Fibroblast of the aortic adventitia (primary cell): ENCODE data around the gene PIBF1. TPM values are rescaled to one million over a fixed set of nuclear protein-coding genes. Genes with fewer than 3 reads are reported as not detected.
"Not testable (repeated sequence)": the region's sequence is repeated elsewhere in the genome, so short reads cannot be mapped to it uniquely, and the experiment has no call there.

Experiments used
- DNase-seq: peaks from one replicate; pipeline ENCODE4 v3.0.0-alpha.2; 2010; ENCODE audit warnings: low read depth
- H3K4me3 ChIP-seq: 2 replicates; pipeline ENCODE4 v1.5.1; 2011; ENCODE audit warnings: low read depth, mild to moderate bottlenecking, control low read depth, low read length, moderate library complexity
- CTCF ChIP-seq: IDR thresholded peaks from 2 replicates; pipeline ENCODE4 v1.5.1; 2011; ENCODE audit warnings: mild to moderate bottlenecking, low read length, control low read depth, inconsistent platforms; ENCODE audit not compliant: insufficient read depth
- total RNA-seq: library from RNA; depleted of rRNA; stranded (reverse); fragments of >200 nt; gene quantifications from 2 replicates; pipeline ENCODE4 v1.2.3, GENCODE V29; 2012; ENCODE audit warnings: low replicate concordance

Gene PIBF1
- total RNA-seq, 1 donor: 31.6 TPM

- no peak for TF ChIP-seq CTCF
- H3K4me3 ChIP-seq: no peak overlapping the region
- no peak for DNase-seq
Measured at GRCh38 chr13:72757792-72758535, 24.0 kb upstream of the PIBF1 start.

DNA sequence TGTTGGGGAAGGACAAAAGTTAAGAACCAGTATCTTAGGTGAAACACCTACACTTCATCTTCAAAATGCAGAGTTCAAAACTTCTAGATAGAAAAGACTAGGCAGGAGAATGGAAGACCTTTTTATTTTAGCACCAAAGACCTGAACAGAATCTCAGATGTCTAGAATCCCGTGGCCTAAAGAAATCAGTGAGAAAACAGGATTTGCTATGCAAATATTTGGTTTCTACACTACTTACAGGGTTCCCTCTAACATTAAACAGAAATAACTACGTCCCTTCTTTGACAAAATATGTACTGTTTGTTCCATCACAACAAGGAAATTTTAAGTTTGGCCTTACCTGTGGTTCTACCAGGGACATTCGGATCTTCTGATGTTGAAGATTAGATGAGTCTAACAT is 21.7 kb upstream of the PIBF1 start:
- no peak for DNase-seq
- no peak for TF ChIP-seq CTCF
- no peak overlapping the region for H3K4me3 ChIP-seq

- peak; percentile 52 for DNase-seq
- H3K4me3 ChIP-seq: no peak overlapping the region
- no peak for TF ChIP-seq CTCF
Measured at GRCh38 chr13:72763411-72763810, 18.5 kb upstream of the PIBF1 start.

DNA sequence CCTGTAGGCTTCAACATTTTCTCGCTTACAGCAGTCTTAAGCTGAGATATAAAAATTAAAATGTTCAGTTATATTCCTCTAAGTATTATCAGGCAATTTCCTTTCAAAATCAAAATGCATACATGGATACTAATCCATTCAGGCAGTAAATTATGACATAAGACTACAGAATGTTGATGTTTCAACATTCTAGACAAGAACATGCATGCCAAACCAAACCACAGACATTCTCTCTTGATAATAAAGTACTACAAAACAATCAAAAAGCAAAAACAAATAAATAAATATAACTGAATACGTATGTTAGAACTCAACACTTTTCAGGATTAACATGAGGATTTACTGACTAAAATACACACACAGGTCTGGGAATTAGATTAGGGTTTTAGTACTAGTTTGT is 7.9 kb upstream of the PIBF1 start:
- TF ChIP-seq CTCF: no peak
- DNase-seq: peak; percentile 5
- H3K4me3 ChIP-seq: no peak overlapping the region

GRCh38 chr13:72782717-72783116 is 784 bp downstream of the PIBF1 start:
- DNase-seq: peak; percentile 25
- TF ChIP-seq CTCF: no peak
- H3K4me3 ChIP-seq: peak overlapping the region; percentile 76

DNA sequence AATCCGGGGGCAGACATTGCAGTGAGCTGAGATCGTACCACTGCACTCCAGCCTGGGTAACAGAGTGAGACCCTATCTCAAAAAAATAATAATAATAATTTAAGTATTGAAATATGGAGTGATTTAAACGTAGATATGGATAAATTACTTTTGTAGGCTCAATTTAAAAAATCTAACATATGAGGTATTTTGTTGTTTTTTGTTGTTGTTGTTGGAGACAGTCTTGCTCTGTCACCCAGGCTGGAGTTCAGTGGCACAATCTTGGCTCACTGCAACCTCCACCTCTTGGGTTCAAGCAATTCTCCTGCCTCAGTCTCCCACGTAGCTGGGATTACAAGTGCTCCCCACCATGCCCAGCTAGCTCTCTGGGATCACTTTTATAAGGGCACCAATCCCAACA is 2.7 kb downstream of the PIBF1 start:
- H3K4me3 ChIP-seq, DNase-seq: not testable (repeated sequence)

DNA sequence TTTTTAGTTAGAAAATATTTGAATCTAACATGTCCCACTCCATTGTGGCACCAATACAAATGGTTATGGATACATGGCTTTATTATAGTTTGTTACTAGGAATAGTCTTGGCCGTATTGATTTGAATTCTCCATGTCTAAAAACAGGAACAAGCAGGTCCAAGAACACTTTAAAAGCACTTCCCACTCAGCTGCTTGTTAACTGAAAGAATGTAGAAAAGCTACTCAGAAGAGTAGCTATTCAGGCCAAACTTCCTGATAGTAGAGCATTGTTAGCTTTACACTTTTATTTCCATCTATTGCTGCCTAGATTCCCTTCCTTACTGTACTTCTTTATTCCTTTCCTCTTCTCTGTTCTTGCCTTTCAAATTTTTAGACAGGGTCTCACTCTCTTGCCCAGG is 6.9 kb downstream of the PIBF1 start:
- no peak for DNase-seq
- no peak for TF ChIP-seq CTCF
- H3K4me3 ChIP-seq: no peak overlapping the region
